AG08395 (cell line): ENCODE data around the gene CLEC4M.
"Not testable (repeated sequence)": the region's sequence is repeated elsewhere in the genome, so short reads cannot be mapped to it uniquely, and the experiment has no call there.

Experiments used
- DNase-seq: peaks from one replicate; pipeline ENCODE4 v3.0.0; 2012; ENCODE audit warnings: mixed read lengths, low spot score

The CLEC4M gene

DNA sequence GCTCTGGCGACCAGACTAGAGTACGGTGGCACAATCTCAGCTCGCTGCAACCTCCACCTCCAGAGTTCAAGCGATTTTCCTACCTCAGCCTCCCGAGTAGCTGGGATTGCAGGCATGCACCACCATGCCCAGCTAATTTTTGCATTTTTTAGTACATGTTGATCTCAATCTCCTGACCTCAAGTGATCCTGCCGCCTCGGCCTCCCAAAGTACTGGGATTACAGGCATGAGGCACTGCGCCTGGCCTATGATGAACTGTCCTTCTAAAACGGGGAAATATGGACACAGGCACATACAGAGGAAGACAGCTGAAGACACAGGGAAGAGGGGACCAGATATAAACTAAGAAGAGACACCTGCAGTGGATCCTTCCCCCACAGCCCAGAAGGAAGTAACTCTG lies 12.7 kb downstream of the CLEC4M start:
- no peak for DNase-seq

GRCh38 chr19:7778081-7778480 lies 15.0 kb downstream of the CLEC4M start:
- no peak for DNase-seq

GRCh38 chr19:7779631-7780486 lies 16.8 kb downstream of the CLEC4M start:
- DNase-seq: no peak

DNA sequence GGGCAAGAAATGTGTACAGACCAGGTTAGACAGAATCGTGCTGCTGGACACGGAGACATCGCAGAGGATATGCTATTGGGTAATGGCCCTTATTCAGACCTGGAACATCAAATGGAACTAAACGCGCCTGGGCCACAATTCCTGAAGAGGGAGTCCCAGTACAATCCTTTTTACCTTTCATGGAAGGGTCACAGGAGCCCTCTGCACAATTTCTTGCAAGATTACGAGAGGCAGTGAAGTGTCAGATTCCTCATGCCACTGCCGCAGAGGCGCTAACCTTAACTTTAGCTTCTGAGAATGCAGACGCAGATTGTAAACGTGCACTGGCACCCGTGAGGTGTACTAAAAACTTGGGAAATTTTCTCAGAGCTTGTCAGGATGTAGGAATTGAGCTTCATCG lies 18.1 kb downstream of the CLEC4M start:
- DNase-seq: no peak

DNA sequence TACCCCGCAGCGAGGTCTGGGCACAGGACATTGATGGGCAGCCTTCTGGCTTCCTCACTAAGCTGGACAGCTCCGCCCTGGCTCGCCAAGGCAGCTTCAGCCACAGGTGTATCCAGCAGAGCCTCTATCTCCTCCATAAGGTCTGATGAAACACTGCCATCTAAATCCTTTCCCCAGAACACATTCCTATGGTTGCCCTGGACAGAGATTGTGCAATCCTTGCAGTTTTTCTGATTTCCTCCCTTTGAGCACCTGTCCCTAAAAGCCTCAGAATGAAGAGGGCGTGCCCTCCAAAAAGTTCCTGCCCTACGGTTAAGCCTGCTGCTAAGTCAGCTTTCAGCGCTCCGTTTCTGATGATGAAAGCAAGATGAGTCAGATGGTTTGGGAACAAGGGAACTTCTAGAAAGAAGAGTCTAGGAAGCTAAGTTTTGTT lies 21.0 kb downstream of the CLEC4M start:
- DNase-seq: peak; percentile 43

DNA sequence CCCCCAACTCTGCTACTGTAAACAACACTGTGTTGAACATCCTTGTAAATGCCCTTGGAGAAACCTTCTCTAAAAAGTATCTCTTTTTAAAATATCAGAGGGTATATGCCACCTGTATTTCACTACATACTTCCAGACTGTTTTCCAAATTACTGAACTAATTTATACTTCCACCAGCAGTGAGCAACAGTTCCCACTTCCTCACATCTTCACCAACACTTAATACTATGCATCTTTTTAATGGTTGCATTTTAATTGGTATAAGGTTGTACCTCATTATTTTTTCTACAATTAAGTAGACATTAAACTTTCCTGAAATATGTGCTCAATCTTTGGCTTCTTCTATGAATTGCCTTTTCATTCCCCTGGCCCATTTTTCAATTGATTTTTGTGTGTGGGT lies 21.8 kb downstream of the CLEC4M start:
- no peak for DNase-seq

- no peak for DNase-seq
Measured at GRCh38 chr19:7787141-7787540, 24.1 kb downstream of the CLEC4M start.

GRCh38 chr19:7787602-7788177 lies 24.6 kb downstream of the CLEC4M start:
- DNase-seq: no peak

- DNase-seq: no peak
Measured at GRCh38 chr19:7788178-7788932, 25.3 kb downstream of the CLEC4M start.

DNA sequence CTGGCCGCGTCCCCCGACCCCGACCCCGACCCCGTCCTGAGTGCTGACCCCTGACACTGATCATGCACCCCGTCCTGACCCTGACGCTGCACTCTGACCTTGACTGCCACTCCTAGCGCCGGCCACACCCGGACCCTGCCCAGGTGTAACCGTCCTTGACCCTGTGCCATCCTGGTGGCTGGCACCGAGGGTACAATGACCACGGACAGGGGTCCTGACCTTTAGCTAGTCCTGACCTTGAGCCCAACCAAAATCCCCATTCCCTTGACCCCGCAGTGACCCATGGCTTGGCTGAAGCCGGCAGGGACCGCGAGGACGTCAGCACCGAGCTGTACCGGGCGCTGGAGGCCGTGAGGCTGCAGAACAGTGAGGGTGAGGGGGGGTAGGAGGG lies 25.9 kb downstream of the CLEC4M start:
- DNase-seq: no peak

DNA sequence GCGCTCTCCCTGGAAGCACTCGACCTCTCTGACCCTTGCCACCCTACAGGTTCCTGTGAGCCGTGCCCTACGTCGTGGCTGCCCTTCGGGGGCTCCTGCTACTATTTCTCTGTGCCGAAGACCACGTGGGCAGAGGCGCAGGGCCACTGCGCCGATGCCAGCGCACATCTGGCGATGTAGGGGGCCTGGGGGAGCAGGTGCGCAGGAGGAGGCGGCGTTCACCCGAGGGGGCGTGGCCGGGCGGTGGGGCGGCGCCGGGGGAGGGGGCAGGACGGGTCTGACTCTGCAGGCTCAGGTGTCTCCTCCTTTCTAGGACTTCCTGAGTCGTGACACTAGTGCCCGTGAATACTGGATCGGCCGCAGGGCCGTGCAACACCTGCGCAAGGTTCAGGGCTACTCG lies 26.4 kb downstream of the CLEC4M start:
- DNase-seq: no peak

DNA sequence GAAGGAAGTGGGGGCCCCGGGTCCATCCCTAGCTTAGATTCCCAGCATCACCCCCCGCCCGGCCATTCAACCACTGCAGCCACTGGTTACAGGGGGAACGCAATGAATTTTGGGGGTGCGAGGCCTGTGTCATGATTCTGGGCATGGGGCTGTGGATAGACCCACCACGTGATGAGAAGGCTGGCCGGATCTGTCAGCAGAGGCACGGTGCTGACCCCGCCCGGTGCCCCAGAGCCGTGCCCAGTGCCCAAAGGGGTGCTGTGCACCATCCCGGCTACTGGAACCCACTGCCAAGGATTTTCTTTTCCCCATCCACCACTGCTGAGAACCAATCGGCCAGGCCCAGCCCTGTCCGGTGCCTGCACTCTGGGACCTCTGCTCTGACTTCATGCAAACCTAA lies 27.4 kb downstream of the CLEC4M start:
- DNase-seq: no peak

GRCh38 chr19:7792281-7792680 lies 29.2 kb downstream of the CLEC4M start:
- DNase-seq: no peak

GRCh38 chr19:7792701-7793100 lies 29.7 kb downstream of the CLEC4M start:
- not testable (repeated sequence) for DNase-seq

DNA sequence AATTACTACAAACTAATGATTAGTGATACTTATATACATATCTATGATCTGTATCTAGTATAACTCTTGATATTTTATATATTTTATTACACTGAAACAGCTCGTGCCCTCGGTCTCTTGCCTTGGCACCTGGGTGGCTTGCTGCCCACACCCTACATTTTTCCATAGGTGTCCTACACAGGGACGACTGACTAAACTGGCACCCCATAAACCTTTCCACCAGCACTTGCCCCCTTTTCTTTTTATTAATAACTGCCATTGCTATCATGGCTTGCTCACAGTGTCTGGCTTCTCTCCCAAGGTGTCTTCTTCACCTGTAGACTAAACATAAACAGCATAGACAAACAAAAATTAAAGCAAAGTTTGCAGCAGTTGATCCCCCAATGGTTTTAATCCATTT lies 30.4 kb downstream of the CLEC4M start:
- DNase-seq: no peak

- DNase-seq: no peak
Measured at GRCh38 chr19:7795555-7796161, 32.6 kb downstream of the CLEC4M start.

- peak; percentile 59 for DNase-seq
Measured at GRCh38 chr19:7799640-7800355, 36.8 kb downstream of the CLEC4M start.

DNA sequence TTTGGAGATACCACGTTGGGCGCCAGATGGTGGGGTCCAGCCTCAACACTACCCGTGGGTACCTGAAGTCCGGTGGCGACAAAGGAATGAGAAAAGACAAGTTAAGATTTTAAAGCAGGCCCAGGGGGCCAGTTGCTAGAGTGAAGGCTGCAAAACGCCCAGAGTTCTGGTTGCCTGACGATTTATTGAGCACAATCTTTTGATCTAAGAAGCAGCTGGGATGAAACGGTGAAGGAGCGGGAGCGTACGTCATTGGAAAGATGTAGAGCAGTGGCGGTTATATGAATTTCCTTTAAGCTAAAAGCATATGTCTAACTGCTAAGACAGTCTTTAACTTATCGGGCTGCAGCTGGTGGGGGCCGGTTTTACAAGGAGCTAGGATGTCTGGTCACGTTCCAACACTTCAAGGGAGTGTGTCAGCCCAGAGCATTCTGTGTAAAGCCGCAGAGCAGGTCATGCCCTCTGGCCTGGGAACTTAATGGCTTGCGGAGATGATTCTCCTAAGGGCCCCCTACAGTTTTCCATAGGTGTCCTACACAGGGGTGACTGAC lies 38.1 kb downstream of the CLEC4M start:
- no peak for DNase-seq

- no peak for DNase-seq
Measured at GRCh38 chr19:7806234-7806633, 43.2 kb downstream of the CLEC4M start.

- DNase-seq: no peak
Measured at GRCh38 chr19:7806876-7807275, 43.8 kb downstream of the CLEC4M start.

- DNase-seq: no peak
Measured at GRCh38 chr19:7808108-7808507, 45.1 kb downstream of the CLEC4M start.

DNA sequence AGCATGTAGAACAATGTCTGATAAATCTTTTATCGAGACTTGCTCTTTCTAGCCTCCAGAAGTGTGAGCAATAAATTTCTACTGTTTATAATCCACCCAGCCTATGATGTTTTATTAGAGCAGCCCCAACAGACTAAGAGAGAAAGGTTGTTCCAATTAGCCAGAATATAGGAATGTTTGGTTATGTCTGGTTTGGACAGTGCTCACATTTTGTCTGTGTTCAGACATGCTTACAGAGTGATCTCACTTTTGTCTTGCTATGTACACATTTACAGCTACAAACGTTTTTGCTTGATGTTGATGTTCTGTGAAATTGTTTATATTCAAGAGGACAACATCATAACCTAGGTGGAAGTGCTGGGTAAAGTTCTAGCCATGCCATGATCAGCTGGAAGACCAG lies 48.9 kb downstream of the CLEC4M start:
- DNase-seq: no peak
